CD4-positive, alpha-beta T cell treated with Interleukin-17A for 1 hour (primary cell): ENCODE measurements around the gene TENM4.

Experiments
- DNase-seq: peaks from one replicate; pipeline ENCODE4 v3.0.0-alpha.2; 2020

TENM4 gene

DNA sequence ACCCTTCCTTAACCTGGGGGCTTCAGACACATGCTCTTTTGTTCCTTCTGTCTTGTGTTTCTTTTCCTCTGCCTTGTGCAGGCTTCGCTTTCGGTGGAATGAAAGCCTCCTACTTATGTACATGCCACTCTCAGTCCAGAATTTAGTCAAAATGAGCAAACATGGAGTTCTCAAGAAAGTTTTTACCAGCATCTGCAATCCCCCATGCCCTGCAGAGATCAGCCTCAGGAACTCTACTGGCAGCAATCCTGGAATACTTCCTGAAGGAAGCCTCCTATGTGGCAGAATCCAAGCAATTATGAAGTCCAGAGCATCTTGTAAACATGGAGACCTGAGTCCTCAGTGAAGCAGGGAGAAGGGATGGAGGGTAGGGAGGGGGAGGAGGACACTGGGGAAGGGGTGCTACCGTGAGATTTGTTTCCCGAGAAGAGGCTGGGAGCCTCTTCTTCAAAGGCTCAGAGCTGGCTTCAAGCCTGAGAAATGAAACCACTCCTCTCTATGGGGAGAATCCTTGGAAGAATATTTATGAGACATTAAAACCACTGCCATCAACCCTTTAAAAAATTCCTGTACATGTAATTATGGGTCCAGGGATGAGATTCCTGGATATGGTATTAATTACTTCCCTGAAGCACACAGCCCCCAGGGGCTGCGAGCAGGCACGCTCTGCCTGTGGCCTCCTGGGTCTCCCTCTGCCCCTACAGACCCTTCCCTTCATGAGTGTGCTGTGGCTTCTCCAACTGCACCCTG is 58.4 kb downstream of the TENM4 start:
- no peak for DNase-seq

DNA sequence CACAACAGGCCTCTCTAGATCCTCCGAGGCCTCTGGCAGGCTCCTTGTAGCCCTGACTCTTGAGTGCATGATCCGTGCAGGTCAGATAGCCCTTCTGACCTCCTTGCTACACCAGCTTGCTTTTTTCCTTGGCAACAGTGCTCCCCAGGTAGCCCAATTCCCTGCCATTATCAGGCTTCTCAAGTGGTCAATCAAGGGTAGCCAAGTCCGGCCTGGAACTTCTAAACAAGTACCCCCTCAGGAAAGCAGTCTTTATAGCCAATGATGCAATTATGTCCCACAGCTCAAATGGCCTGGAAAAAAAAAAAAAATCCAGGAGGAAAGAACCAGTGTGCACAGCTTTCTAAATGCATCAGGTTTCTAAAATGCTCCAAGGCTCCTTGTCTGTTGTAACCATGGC is 59.8 kb downstream of the TENM4 start:
- no peak for DNase-seq

DNA sequence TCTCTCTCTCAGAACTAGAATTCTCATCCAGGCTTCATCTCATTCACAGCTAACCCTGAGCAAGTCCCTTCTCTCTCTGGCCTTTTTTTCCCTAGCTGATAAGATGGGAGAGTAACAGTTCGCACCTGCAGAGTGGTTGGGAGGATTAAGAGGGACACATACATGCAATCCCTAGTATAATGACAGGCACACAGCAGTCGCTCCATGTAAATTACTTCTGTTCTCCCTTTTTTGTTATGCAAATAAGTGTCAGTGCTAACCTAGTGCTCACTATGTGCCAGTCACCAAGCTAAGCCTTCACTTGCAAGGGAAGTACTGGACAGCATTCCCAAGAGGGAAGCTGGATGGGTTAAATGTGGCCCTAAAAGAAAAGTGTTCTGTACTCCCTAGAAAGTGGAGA is 63.4 kb downstream of the TENM4 start:
- no peak for DNase-seq

DNA sequence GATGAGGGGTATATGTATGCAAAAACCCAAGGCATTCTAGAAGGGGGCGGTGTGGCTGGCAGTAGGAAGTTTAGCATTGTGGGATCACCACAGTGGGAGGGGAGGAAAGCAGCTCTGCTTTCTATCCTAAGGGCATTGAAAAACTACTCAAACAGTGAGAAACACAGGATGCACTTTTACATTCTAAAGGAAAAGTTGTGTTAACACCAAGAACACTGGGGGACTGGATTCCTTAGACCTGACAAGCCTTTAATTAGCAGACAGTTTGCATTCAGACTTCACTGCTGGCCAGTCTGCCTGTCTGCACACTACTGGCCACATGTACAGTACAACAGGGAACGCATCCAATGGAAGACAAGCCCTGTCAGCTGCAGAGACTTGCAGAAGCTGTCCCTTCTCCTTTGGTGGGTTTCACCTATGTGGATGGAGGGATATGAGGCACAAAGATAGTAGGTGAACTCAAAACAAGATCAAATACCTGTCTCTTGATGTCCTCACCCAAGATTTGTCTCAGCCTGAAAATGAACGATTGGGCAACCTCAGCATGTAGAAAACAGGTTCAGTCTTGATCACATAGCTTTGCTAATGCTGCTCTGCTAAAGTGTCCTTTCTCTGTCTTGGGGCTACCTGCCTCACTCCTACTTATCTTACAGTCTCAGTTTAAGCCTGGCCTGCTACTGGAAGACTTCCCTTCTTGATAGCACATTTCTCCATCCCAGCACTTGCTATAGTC is 64.8 kb downstream of the TENM4 start:
- no peak for DNase-seq

DNA sequence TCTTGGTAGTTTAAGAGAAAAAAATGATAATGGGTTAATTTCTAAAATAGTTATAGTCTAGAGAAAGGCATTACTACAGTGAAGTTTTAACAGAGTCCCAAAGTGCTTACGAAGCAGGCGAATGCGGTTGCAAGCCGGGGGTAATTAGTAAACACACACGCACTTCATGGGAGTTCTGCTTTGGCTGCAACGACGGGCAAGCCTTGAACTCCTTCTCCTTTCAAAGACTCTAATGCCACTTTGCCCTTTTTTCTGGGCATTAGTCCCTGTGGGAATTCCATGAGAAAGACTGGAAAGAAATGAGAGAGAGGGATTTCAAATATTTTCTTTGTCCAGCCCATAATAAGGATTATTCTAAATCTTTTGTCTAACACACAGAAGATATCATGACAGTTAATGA is 66.1 kb downstream of the TENM4 start:
- DNase-seq, result no peak

DNA sequence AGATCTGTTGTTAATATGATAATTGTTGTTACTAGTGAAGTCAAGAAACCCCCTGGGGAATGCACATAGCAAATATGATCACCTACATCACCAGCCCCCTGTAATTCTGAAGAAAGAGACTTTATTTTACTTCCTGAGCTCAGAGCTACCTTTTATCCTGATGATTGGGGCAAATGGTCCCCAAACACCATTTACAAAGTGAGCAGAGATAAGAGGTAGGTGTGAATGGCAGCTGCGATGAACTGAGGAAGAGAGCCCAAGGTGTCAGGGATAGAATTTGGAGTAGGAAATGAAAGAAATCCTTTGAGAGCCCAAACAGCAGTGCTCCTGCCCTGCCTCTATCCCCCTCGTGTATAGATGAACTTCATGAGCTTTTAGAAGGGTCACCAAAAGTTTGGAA is 69.1 kb downstream of the TENM4 start:
- no peak for DNase-seq

DNA sequence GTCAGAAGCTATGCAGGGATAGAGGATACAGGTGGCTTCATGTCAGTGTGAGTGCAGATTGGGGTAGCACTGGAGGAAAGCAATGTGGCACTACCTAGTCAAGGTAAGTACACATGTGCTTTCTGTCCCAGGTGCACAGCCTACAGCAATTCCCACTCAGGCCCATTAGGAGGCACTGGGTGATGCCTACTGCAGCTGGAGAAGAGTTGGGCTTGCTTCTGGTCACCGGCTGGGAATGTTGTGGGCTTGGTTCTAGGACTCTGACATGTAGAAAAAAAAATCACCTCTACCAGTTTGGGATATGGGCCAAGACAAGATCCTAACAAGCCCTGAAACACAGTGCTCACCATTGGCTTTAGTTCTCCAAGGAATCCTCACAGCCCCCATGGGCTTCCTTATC is 69.7 kb downstream of the TENM4 start:
- no peak for DNase-seq

DNA sequence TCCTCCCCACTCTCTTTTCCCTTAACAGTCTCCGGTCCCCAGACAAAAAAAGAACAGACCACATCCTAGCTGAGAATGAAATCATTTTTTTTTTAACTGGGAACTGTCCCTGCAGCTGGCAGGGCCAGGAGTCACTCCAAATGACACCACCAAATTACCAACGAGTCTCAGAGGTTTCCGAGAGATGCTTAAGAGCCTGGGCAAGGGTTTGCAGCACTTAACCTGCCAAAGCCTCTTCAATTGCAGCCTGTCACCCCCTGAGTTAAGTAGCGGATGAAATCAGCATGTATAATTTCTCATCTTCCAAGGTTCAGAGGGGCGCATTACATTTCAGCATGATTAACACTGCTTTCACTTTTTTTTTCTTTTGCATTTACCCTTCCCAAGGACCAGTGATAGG is 71.8 kb downstream of the TENM4 start:
- DNase-seq, result no peak

DNA sequence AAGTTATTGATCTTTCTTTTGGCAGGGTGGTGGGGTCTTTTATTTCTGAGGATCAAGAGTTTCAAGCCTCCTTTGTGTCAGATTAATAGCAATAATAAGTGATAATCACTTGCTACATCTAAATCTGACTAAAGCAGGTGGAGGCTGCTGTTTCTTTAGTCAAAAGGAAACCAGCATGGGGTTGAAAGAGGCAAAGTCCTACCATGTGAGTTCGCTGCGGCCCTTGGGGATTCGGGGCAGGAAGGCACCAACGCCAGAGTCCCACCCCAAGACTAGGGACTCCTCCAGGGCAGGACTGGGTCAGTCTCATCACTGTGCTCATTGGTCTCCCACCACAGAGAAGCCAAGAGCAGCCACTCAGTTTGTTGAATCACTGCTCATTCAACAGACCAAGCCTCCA is 73.0 kb downstream of the TENM4 start:
- DNase-seq, result no peak

DNA sequence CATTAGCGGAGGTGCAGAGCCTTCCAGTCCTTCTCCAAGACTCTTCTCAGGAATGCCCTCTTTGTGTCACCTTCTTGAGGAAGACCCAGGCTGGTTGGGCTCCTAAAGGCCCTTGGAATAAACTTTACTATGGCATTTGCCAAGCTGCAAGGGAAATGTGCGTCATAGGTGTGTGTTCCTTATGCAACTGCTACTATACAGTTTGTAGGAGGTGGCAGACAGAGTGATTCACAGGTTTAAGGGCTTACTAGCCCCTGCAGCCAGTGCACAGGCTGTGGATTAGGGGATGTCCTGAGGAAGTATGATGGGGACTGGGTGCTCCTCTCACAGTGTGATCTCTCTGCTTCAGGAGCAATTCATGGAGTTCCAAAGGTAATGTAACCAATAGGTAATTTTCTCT is 74.6 kb downstream of the TENM4 start:
- no peak for DNase-seq

DNA sequence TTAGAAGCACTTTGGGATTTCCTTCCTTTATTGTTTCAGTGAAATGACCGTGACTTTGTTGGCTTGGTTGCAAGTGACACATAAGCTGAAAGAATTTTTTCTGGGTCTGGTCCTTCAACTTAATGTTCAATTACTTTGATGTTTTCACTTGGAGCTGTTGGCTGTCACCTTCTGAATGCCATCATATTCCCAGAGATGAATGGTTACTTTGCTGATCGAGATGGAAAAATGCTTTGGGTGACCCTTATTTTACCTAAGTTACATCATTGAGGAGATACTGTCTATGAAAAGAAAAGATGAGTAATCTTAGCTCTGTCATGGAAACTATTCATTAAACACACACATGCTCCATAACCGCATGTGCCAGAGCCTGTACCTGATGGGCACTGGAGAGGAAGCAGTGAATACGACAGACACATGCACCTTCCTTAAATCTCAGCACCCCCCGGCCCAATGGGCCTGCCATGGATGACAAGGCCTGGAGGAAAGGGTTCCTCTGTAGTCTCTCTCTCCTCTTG is 76.9 kb downstream of the TENM4 start:
- no peak for DNase-seq

DNA sequence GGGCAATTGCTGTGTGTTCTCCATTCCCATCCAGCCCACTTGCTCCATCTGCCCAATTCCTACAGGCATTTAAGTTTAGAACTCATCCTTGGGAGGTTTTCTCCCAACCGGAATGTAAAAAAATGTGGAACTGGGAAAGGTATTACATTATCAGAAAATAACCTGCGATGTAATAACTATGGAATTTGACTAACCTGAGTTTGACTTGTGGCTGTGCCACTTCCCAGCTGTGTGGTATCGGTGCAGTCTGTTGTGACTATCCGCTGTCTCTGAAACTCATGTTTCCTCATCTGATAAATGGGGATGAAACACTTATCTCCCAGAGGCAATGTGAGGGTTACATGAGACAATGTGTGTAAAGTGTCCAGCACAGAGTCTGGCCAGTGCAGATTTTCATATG is 77.6 kb downstream of the TENM4 start:
- DNase-seq, result no peak

DNA sequence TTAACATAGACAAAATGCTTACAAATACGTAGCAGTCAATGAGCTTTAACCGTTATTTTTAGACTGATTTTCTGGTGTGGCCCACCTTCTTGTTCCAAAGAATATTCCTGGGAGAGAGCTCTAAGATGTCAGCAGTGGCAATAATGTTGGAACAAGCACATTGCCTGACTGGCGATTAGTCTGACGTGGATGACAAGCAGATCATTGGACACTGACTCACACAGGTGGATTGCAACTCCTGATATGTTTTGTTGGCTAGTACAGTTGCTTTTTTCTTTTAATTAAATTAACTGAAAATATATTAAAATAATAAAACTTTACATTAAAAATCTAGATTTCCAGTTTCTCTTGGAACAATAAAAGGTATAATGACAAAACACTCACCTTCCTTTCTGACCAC is 78.0 kb downstream of the TENM4 start:
- DNase-seq, result no peak

DNA sequence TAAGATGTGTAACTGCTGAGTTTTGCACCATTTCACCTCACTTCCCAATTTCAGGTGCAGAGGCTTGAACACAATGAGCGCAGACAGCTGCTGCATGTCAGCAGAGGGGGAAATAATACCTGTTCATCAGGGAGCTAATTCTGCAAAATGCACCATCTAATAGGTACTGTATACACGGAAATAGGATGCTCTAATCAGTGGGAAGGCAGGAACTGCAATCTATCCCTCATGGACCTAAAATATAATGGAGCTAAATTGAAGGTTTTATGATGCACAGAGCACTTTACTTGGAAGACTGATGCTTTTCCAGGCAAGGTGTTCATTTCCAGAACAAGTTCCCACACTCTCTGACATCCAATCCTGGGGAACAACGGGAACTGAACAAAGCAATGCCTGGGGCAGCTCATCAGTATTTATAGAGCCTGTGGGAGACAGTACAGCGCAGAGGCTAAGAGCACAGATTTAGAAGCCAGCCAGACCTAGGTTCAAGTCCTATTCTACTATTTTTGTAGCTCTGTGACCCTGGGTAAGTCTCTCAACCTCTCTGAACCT is 78.5 kb downstream of the TENM4 start:
- no peak for DNase-seq

DNA sequence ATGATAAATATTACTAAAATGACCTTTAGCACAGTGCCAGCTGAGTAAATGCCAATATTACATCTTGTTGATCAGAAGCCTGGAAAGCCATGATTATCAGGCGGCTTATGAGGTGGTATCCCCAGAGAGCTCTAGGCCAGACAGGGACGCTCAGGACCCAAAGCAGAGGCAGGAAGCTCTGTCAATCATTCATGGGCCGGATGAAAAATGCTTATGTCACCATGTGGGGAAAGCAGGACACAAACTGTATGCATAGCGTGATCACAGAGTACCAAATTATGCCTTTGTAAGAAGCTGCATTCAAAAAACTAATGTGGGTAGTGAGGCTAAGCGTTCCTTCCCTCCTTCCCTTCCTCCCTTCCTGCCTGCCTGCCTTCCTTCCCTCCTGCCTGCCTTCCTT is 82.6 kb downstream of the TENM4 start:
- no peak for DNase-seq

DNA sequence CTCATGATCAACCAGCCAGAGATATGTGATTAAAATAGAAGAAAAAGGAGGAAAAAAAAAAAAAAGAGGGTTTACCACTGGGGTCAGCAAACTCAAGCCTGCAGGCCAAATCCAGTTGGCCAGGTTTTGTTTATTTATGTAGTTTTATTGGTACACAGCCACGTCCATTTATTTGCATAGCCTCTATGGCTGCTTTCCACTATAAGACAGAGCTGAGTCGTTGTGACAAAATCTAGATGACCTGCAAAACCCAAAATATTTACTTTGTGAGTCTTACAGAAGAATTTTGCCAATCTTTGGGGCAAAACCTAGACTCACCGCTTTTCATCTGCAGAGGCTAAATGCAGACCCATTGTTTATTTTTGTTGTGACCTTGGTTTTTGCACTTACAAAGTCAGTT is 87.1 kb downstream of the TENM4 start:
- DNase-seq, result no peak

DNA sequence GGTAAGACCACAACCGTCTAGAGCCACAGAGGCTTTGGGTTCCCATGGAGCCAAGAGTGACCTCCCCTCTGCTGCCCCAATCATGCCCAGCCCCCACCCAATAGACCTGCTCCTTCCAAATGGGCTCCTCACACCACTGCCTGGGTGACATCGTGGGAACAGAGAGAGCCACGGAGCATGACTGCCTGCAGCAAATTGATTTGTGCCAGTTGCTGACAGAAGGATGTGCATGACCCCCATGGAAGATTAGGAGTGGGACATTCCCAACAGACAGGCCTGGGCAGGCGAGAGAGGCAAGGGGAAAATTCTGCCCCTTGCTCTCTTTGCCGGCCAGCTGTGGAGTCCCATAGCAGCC is 88.5 kb downstream of the TENM4 start:
- DNase-seq, result no peak

DNA sequence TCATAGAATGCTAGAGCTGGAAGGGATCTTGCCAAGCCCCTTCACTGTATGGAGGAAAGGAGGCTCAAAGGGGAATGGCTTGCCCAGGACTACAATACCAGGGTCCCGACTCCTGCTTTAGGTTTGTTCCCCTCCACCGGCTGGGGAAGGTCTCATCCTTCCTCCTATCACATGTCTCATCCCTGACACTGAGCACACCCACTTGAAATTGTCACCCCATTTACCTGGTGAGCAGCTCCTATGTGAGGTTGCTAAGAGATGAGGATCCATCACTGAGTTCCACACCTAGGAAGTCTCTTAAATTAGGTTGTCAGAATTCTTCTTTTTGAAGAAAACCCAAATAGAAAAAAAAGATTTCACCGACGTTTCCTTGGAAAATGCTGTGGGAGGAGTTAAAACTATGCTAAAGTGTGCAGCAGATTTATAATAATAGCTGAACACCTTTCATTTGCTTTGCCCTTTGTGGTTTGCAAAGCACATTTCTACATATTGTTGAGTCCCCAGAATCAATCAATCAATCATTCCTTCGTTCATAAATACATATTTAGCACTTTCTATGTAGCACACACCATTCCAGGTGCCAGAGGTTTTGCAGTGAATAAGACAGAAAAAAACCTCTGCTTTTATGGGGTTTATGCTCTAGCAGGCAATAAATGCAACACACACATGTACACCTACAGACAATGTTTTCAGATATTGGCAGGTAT is 91.7 kb downstream of the TENM4 start:
- DNase-seq, result no peak

DNA sequence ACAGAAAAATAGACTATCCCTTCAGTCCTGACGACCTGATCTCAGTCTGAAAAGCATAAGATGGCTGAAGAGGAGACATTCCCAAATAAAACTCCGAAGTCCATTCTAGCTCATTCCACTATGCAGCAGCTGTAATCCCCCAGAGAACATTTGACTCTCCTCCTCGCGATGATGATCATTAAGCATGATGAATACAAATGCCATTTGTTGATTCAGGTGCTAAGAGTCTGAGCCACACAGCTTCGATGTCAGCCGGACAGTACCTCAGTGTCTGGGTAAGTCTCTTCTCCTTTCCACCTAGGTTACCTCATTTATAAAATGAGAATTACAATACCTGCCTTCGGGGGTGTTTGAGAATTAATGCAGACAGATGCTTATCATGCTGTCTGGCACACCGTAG is 94.8 kb downstream of the TENM4 start:
- DNase-seq, result no peak

DNA sequence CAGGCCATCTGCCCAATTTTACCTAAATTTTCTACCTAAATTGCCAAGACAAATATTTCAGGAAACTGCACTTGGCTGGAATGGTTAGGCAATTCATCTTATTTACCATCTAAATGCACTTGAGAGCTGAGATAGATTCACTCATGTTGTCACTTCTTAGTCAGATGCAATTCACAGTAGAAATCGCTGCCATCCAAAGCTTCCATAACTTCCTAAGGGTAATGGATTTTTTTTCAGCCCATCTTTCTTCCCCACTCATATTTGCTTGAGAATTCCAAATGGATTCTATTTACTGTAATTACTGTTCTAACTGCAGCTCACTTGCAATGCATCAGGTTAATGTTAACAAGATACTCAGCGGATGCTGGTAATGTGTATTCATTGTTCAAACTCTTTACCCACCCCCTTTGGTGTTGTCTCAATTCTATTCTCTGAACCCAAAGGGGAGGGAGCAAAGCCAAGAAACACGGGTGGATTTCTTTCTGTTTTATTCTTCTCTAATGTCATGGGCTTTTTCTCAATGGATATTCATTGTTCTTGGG is 96.0 kb downstream of the TENM4 start:
- DNase-seq, result no peak

DNA sequence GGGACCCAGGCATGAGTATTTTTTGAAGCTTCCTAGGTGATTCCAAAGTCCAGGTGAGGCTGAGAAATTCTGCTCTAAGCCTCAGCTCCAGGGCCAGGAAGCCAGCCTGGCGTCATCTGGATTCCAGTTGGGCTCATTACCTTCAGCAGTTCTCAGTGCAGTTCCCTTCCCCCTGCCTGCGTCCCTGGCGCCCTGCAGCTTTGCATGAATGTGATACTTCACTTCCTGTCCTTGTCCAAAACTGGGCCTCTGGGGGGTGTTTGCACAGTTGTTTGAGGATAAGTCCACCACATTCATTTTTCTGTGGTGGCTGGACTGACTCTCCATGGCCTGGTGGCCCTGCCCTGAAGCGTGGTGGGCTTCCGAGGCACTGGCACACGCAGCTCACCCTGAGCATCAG is 98.1 kb downstream of the TENM4 start:
- DNase-seq, result no peak

DNA sequence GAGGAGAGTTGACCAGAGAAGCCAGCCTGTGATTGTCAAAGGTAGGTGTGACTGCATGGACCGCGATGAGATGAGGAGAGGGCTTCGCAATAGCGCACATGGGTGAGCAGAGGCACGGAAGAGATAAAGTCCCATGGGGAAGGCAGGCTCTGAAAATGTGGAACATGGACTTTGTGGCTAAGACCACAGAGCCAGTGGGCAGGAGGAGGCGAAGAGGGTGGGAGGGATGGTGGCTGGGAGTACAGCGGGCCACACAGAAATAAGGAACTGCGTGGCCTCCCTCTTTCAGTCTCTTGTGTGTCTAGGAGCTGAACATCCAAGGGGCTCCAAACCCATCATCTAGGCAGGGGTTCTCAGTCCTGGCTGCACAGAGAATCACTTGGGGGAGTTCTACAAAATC is 98.6 kb downstream of the TENM4 start:
- no peak for DNase-seq

DNA sequence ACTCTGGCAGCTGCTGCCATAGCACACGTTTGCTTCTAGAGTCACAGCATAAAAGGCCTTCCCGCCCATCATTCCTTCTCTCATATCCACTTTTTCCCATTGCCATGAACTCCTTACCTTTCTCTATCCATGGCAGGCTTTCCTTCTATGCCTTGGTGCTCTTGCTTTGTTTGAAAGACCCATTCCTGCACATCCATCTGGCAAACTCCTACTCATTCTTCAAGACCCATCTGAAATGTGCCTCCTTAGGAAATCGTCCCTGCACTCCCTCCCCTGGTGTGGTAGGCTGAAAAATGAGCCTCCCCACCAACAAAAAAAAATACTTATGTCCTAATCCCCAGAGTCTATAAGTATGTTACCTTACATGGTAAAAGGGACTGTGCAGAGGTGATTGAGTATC is 100.3 kb downstream of the TENM4 start:
- DNase-seq, result no peak
